H9 (cell line): ENCODE results near the gene MPP1. TPM values are rescaled to one million over a fixed set of nuclear protein-coding genes. Genes with fewer than 3 reads are reported as not detected.

Experiments used
- DNase-seq: peaks from one replicate; pipeline ENCODE4 v3.0.0-alpha.2; 2017
- H2AFZ ChIP-seq: one replicate; pipeline ENCODE4 v1.6.1; 2013; ENCODE audit warnings: mild to moderate bottlenecking, low read length, control low read depth, moderate library complexity
- H2AK5ac ChIP-seq: 2 replicates; pipeline ENCODE4 v1.6.1; 2013; ENCODE audit warnings: low read length, control low read depth, mixed read lengths; ENCODE audit not compliant: insufficient read length
- H2BK120ac ChIP-seq: one replicate; pipeline ENCODE4 v1.6.1; 2013; ENCODE audit warnings: low read depth, mild to moderate bottlenecking, low read length, control low read depth, inconsistent platforms; ENCODE audit not compliant: poor library complexity, severe bottlenecking
- H2BK12ac ChIP-seq: 2 replicates; pipeline ENCODE4 v1.6.1; 2013; ENCODE audit warnings: low read length, control low read depth, mixed read lengths, low read depth; ENCODE audit not compliant: insufficient read length
- H2BK15ac ChIP-seq: 2 replicates; pipeline ENCODE4 v1.6.1; 2013; ENCODE audit warnings: low read depth, low read length, control low read depth
- H2BK20ac ChIP-seq: one replicate; pipeline ENCODE4 v1.6.1; 2013; ENCODE audit warnings: low read depth, mild to moderate bottlenecking, low read length, control low read depth, inconsistent platforms; ENCODE audit not compliant: poor library complexity, severe bottlenecking
- H2BK5ac ChIP-seq: 2 replicates; pipeline ENCODE4 v1.6.1; 2013; ENCODE audit warnings: low read length, control low read depth, mixed read lengths; ENCODE audit not compliant: insufficient read length
- H3K14ac ChIP-seq: 2 replicates; pipeline ENCODE4 v1.6.1; 2013; ENCODE audit warnings: low read length, control low read depth; ENCODE audit not compliant: insufficient read depth
- H3K18ac ChIP-seq: 2 replicates; pipeline ENCODE4 v1.6.1; 2013; ENCODE audit warnings: low read depth, mild to moderate bottlenecking, mixed read lengths, low read length, control low read depth; ENCODE audit not compliant: insufficient read length
- H3K23ac ChIP-seq: 2 replicates; pipeline ENCODE4 v1.6.1; 2013; ENCODE audit warnings: low read length, control low read depth, mixed read lengths, low read depth; ENCODE audit not compliant: insufficient read length
- H3K23me2 ChIP-seq: 2 replicates; pipeline ENCODE4 v1.6.1; 2013; ENCODE audit warnings: low read depth, mild to moderate bottlenecking, mixed read lengths, low read length, control low read depth; ENCODE audit not compliant: insufficient read length, poor library complexity, severe bottlenecking
- H3K27ac ChIP-seq: 2 replicates; pipeline ENCODE4 v1.5.1; 2013; ENCODE audit warnings: low read length, control low read depth, mixed read lengths, low read depth; ENCODE audit not compliant: insufficient read length
- H3K27me3 ChIP-seq: 2 replicates; pipeline ENCODE4 v1.6.1; 2013; ENCODE audit warnings: low read length, control low read depth, inconsistent platforms; ENCODE audit not compliant: insufficient read depth
- H3K4ac ChIP-seq: 2 replicates; pipeline ENCODE4 v1.6.1; 2013; ENCODE audit warnings: low read depth, mild to moderate bottlenecking, control low read depth, inconsistent platforms, low read length, moderate library complexity
- H3K4me1 ChIP-seq: 2 replicates; pipeline ENCODE4 v1.6.1; 2013; ENCODE audit warnings: low read length, control low read depth, inconsistent platforms; ENCODE audit not compliant: insufficient read depth
- H3K4me2 ChIP-seq: 2 replicates; pipeline ENCODE4 v1.6.1; 2013; ENCODE audit warnings: low read length, control low read depth, mixed read lengths; ENCODE audit not compliant: insufficient read length, insufficient read depth
- H3K56ac ChIP-seq: 2 replicates; pipeline ENCODE4 v1.6.1; 2013; ENCODE audit warnings: low read depth, mild to moderate bottlenecking, mixed read lengths, low read length, control low read depth; ENCODE audit not compliant: insufficient read length
- H3K79me1 ChIP-seq: 2 replicates; pipeline ENCODE4 v1.6.1; 2013; ENCODE audit warnings: low read depth, mild to moderate bottlenecking, moderate library complexity, low read length, control low read depth, inconsistent platforms; ENCODE audit not compliant: insufficient read depth, poor library complexity, severe bottlenecking
- H3K79me2 ChIP-seq: 2 replicates; pipeline ENCODE4 v1.6.1; 2013; ENCODE audit warnings: low read length, control low read depth, inconsistent platforms; ENCODE audit not compliant: insufficient read depth
- H3K9ac ChIP-seq: 2 replicates; pipeline ENCODE4 v1.6.1; 2013; ENCODE audit warnings: low read length, control low read depth, mixed read lengths; ENCODE audit not compliant: insufficient read length; ENCODE audit errors: extremely low read depth
- H3K9me3 ChIP-seq: one replicate; pipeline ENCODE4 v1.6.1; 2013; ENCODE audit warnings: low read depth, low read length, inconsistent platforms; ENCODE audit not compliant: control insufficient read depth
- H3T11ph ChIP-seq: one replicate; pipeline ENCODE4 v1.6.1; 2013; ENCODE audit warnings: mild to moderate bottlenecking, low read length, control low read depth, inconsistent platforms
- H4K20me1 ChIP-seq: one replicate; pipeline ENCODE4 v1.6.1; 2013; ENCODE audit not compliant: control insufficient read depth, insufficient read length, insufficient read depth
- H4K5ac ChIP-seq: 2 replicates; pipeline ENCODE4 v1.6.1; 2013; ENCODE audit warnings: low read depth, mild to moderate bottlenecking, mixed read lengths, low read length, control low read depth; ENCODE audit not compliant: insufficient read length
- H4K8ac ChIP-seq: replicated peaks from 2 replicates; pipeline ENCODE4 v1.6.1; 2013; ENCODE audit warnings: low read length, control low read depth, mixed read lengths, low read depth; ENCODE audit not compliant: insufficient read length
- H4K91ac ChIP-seq: 2 replicates; pipeline ENCODE4 v1.6.1; 2013; ENCODE audit warnings: low read depth, mild to moderate bottlenecking, moderate library complexity, mixed read lengths, low read length, control low read depth; ENCODE audit not compliant: insufficient read length
- H3K27ac Mint-ChIP-seq, 3 experiments: 2 replicates in 2 of 3; 3 replicates in 1 of 3; pipeline ENCODE4 v1.8.0; 2020 to 2021; ENCODE audit warnings: mixed read lengths in 3 of 3, mild to moderate bottlenecking in 1 of 3, moderate library complexity in 1 of 3
- H3K27me3 Mint-ChIP-seq: 2 replicates; pipeline ENCODE4 v1.8.0; 2021; ENCODE audit warnings: low read depth, mild to moderate bottlenecking, moderate library complexity, mixed read lengths
- H3K36me3 Mint-ChIP-seq, 3 experiments: 2 replicates in 2 of 3; 3 replicates in 1 of 3; pipeline ENCODE4 v1.8.0; 2020 to 2021; ENCODE audit warnings: low read depth in 3 of 3, mixed read lengths in 3 of 3; ENCODE audit not compliant: insufficient read depth in 1 of 3
- H3K4me1 Mint-ChIP-seq, 2 experiments: 2 replicates each; pipeline ENCODE4 v1.8.0; 2020; ENCODE audit warnings: mixed read lengths in 2 of 2
- H3K4me3 Mint-ChIP-seq, 2 experiments: 2 replicates in 1 of 2; 3 replicates in 1 of 2; pipeline ENCODE4 v1.8.0; 2020 to 2021; ENCODE audit warnings: mild to moderate bottlenecking in 2 of 2, mixed read lengths in 2 of 2, moderate library complexity in 1 of 2
- H3K9me3 Mint-ChIP-seq, 2 experiments: 2 replicates in 1 of 2; 3 replicates in 1 of 2; pipeline ENCODE4 v1.8.0; 2020; ENCODE audit warnings: mild to moderate bottlenecking in 2 of 2, mixed read lengths in 2 of 2, moderate library complexity in 1 of 2
- WGBS: extraction: QIAGEN DNeasy Blood & Tissue Kit; methylation state at CpG from one replicate; pipeline ENCODE4 v1.1.7; 2013; ENCODE audit warnings: missing lambda C conversion rate, low lambda C conversion rate, mixed read lengths; ENCODE audit not compliant: insufficient read length; ENCODE audit errors: extremely low coverage; 5-methylcytosine and 5-hydroxymethylcytosine counted together
- total RNA-seq: library from RNA; stranded (reverse); gene quantifications from 2 replicates; pipeline ENCODE4 v1.2.1, GENCODE V29; 2021
- TF ChIP-seq, protein P1 (sequence below): fragments of 200-600 bp; sonication (generic); conservative IDR thresholded peaks from 3 replicates; pipeline ENCODE4 v1.8.0; 2021; ENCODE audit warnings: antibody characterized with exemption, mild to moderate bottlenecking

MPP1 gene
- total RNA-seq, 1 experiment from 2014 or later, result 17.9 TPM

DNA sequence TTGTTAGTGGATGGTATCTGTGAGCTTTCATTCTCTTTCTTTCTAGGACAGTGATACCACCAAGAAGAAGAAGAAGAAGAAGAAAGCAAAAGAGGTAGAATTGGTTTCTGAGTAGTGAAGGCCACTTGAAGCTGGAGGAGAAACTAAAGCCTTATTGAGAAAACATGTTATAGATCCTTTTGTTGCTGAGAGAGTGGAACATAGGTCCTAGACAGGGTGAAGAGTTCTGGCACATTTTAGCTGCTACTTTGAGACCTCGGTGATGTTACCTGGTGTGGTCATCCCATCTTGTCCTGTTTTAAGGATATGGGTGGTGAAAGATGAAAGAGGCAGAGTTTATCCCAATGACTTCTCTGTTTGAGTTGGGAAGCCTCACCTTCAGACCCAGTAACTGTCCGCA is 28.5 kb downstream of the MPP1 start:
- H3K27ac Mint-ChIP-seq, result no peak overlapping the region
- Histone ChIP-seq H2BK120ac (no peak overlapping the region), H3K27me3 (no peaks in the 10 kb centered on the region), H3T11ph (no peak overlapping the region), H3K4me2 (no peak overlapping the region), H4K91ac (no peak overlapping the region), H2BK12ac (no peak overlapping the region), H4K20me1 (no peaks in the 10 kb centered on the region), H3K79me1 (no peaks in the 10 kb centered on the region), H3K4ac (no peak overlapping the region), H2BK20ac (no peak overlapping the region), H3K14ac (no peak overlapping the region), H3K27ac (no peak overlapping the region), H3K18ac (no peak overlapping the region), H3K23ac (no peak overlapping the region), H2BK5ac (no peak overlapping the region), H3K23me2 (no peaks in the 10 kb centered on the region), H2AK5ac (no peak overlapping the region), H2AFZ (no peak overlapping the region), H3K9me3 (peaks cover 59% of the 10 kb centered on the region), H2BK15ac (no peak overlapping the region), H4K5ac (no peak overlapping the region), H4K8ac (no peak overlapping the region), H3K79me2 (no peaks in the 10 kb centered on the region), H3K56ac (no peak overlapping the region), H3K9ac (no peak overlapping the region), H3K4me1 (no peaks in the 10 kb centered on the region)
- peak overlapping the region in 1 of 2 experiments; percentile 20; a peak in 1 of 5 replicates for H3K4me3 Mint-ChIP-seq
- H3K36me3 Mint-ChIP-seq, result peaks cover 50 to 79% (median 58%) of the 10 kb centered on the region in 3 experiments
- WGBS, result no CpG with 5 or more reads among the region's 2 CpGs
- no peaks in the 10 kb centered on the region; the same call in 1 of the 2 replicates for H3K27me3 Mint-ChIP-seq
- H3K4me1 Mint-ChIP-seq, result no peaks in the 10 kb centered on the region
- H3K9me3 Mint-ChIP-seq, result peaks cover 70 to 78% of the 10 kb centered on the region in 2 experiments
- DNase-seq, result no peak
- TF ChIP-seq, protein P1, sequence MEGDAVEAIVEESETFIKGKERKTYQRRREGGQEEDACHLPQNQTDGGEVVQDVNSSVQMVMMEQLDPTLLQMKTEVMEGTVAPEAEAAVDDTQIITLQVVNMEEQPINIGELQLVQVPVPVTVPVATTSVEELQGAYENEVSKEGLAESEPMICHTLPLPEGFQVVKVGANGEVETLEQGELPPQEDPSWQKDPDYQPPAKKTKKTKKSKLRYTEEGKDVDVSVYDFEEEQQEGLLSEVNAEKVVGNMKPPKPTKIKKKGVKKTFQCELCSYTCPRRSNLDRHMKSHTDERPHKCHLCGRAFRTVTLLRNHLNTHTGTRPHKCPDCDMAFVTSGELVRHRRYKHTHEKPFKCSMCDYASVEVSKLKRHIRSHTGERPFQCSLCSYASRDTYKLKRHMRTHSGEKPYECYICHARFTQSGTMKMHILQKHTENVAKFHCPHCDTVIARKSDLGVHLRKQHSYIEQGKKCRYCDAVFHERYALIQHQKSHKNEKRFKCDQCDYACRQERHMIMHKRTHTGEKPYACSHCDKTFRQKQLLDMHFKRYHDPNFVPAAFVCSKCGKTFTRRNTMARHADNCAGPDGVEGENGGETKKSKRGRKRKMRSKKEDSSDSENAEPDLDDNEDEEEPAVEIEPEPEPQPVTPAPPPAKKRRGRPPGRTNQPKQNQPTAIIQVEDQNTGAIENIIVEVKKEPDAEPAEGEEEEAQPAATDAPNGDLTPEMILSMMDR, result no peak
